Mesenchymal stem cell (in vitro differentiated cells and primary cell): ENCODE data around the gene MKNK2.

Experiments
- DNase-seq: peaks from one replicate; pipeline ENCODE4 v3.0.0-alpha.2; 2013
- H2AFZ ChIP-seq: one replicate; pipeline ENCODE4 v1.6.1; 2013; ENCODE audit warnings: low read depth, mild to moderate bottlenecking, control low read depth, inconsistent platforms, low read length, moderate library complexity
- H2AK5ac ChIP-seq: 2 replicates; pipeline ENCODE4 v1.6.1; 2013; ENCODE audit warnings: low read length, moderate library complexity, mild to moderate bottlenecking, inconsistent platforms; ENCODE audit not compliant: severe bottlenecking
- H2BK120ac ChIP-seq: one replicate; pipeline ENCODE4 v1.6.1; 2013; ENCODE audit warnings: low read depth, mild to moderate bottlenecking, inconsistent platforms, low read length, moderate library complexity
- H2BK12ac ChIP-seq, 2 experiments: one replicate each; pipeline ENCODE4 v1.6.1; 2013; ENCODE audit warnings: inconsistent platforms in 2 of 2, low read length in 2 of 2, mild to moderate bottlenecking in 2 of 2, moderate library complexity in 2 of 2, control low read depth in 1 of 2
- H2BK15ac ChIP-seq: one replicate; pipeline ENCODE4 v1.6.1; 2013; ENCODE audit warnings: mild to moderate bottlenecking, low read depth, inconsistent platforms; ENCODE audit not compliant: poor library complexity, severe bottlenecking
- H2BK5ac ChIP-seq: 2 replicates; pipeline ENCODE4 v1.6.1; 2013; ENCODE audit warnings: low read depth, mild to moderate bottlenecking, low read length, control low read depth, inconsistent platforms; ENCODE audit not compliant: poor library complexity, severe bottlenecking
- H3K14ac ChIP-seq, 2 experiments: one replicate each; pipeline ENCODE4 v1.6.1; 2013; ENCODE audit warnings: inconsistent platforms in 2 of 2, low read length in 2 of 2, control low read depth in 1 of 2, mild to moderate bottlenecking in 1 of 2, moderate library complexity in 1 of 2
- H3K18ac ChIP-seq, 2 experiments: one replicate each; pipeline ENCODE4 v1.6.1; 2013; ENCODE audit warnings: inconsistent platforms in 2 of 2, low read length in 2 of 2, control low read depth in 1 of 2, low read depth in 1 of 2, mild to moderate bottlenecking in 1 of 2
- H3K23ac ChIP-seq, 2 experiments: one replicate each; pipeline ENCODE4 v1.6.1; 2013; ENCODE audit warnings: inconsistent platforms in 2 of 2, low read length in 2 of 2, mild to moderate bottlenecking in 2 of 2, moderate library complexity in 2 of 2, control low read depth in 1 of 2
- H3K27ac ChIP-seq: 2 replicates; pipeline ENCODE4 v1.5.1; 2013; ENCODE audit warnings: mild to moderate bottlenecking, moderate library complexity, low read length, control low read depth, inconsistent platforms; ENCODE audit not compliant: poor library complexity, severe bottlenecking
- H3K27me3 ChIP-seq, 2 experiments: 2 replicates each; pipeline versions ENCODE4 v1.6.1 to v1.7.0; 2013; ENCODE audit warnings: low read length in 2 of 2, mild to moderate bottlenecking in 2 of 2, moderate library complexity in 2 of 2, control low read depth in 1 of 2, inconsistent platforms in 1 of 2; ENCODE audit not compliant: control insufficient read depth in 1 of 2, insufficient read depth in 1 of 2
- H3K36me3 ChIP-seq, 2 experiments: 2 replicates each; pipeline versions ENCODE4 v1.6.1 to v1.7.0; 2013; ENCODE audit warnings: low read length in 2 of 2, control low read depth in 1 of 2, inconsistent platforms in 1 of 2, low read depth in 1 of 2, mild to moderate bottlenecking in 1 of 2; ENCODE audit not compliant: insufficient read depth in 2 of 2, control insufficient read depth in 1 of 2
- H3K4ac ChIP-seq, 2 experiments: one replicate each; pipeline ENCODE4 v1.6.1; 2013; ENCODE audit warnings: inconsistent platforms in 2 of 2, low read length in 2 of 2, mild to moderate bottlenecking in 2 of 2, moderate library complexity in 2 of 2, control low read depth in 1 of 2, low read depth in 1 of 2
- H3K4me1 ChIP-seq: 2 replicates; pipeline ENCODE4 v1.6.1; 2013; ENCODE audit warnings: low read depth, low read length, control low read depth; ENCODE audit not compliant: control insufficient read depth, insufficient read depth
- H3K4me2 ChIP-seq: 2 replicates; pipeline ENCODE4 v1.6.1; 2013; ENCODE audit warnings: low read length, mild to moderate bottlenecking, inconsistent platforms; ENCODE audit not compliant: poor library complexity, severe bottlenecking
- H3K4me3 ChIP-seq, 2 experiments: 2 replicates each; pipeline versions ENCODE4 v1.5.1 to v1.7.0; 2013; ENCODE audit warnings: low read length in 2 of 2, mild to moderate bottlenecking in 2 of 2, control low read depth in 1 of 2, low read depth in 1 of 2; ENCODE audit not compliant: insufficient read depth in 1 of 2
- H3K79me1 ChIP-seq: replicated peaks from 2 replicates; pipeline ENCODE4 v1.6.1; 2013; ENCODE audit warnings: mild to moderate bottlenecking, control low read depth, low read length, inconsistent platforms; ENCODE audit not compliant: poor library complexity, severe bottlenecking
- H3K9ac ChIP-seq: 2 replicates; pipeline ENCODE4 v1.7.0; 2013; ENCODE audit warnings: mild to moderate bottlenecking, low read length, moderate library complexity
- H3K9me3 ChIP-seq: 2 replicates; pipeline ENCODE4 v1.7.0; 2013; ENCODE audit warnings: mild to moderate bottlenecking, low read length; ENCODE audit not compliant: control insufficient read depth
- H4K8ac ChIP-seq: one replicate; pipeline ENCODE4 v1.6.1; 2013; ENCODE audit warnings: inconsistent platforms, mild to moderate bottlenecking, low read length, moderate library complexity
- H4K91ac ChIP-seq: one replicate; pipeline ENCODE4 v1.6.1; 2013; ENCODE audit warnings: mild to moderate bottlenecking, low read length, inconsistent platforms
- WGBS: methylation state at CpG from one replicate; pipeline ENCODE4 v1.1.7; 2013; ENCODE audit warnings: mixed read lengths; 5-methylcytosine and 5-hydroxymethylcytosine counted together

MKNK2 gene

GRCh38 chr19:1999856-2000515, 51.1 kb downstream of the MKNK2 start:
- 97% methylated on average over 26 of the region's 26 CpGs for WGBS

GRCh38 chr19:1998712-1999708, 52.0 kb downstream of the MKNK2 start:
- Histone ChIP-seq H2AK5ac (no peak overlapping the region), H4K8ac (no peak overlapping the region), H3K4me1 (peaks cover 2% of the 10 kb centered on the region), H2BK120ac (no peak overlapping the region), H2BK15ac (no peak overlapping the region), H2BK12ac (no peak overlapping the region), H3K27me3 (no peaks in the 10 kb centered on the region), H3K36me3 (peaks cover 37 to 57% of the 10 kb centered on the region in 2 experiments), H3K4ac (no peak overlapping the region), H3K9ac (no peak overlapping the region), H4K91ac (no peak overlapping the region), H2AFZ (no peak overlapping the region), H3K27ac (no peak overlapping the region), H3K14ac (no peak overlapping the region), H2BK5ac (no peak overlapping the region), H3K18ac (no peak overlapping the region), H3K4me2 (no peak overlapping the region), H3K4me3 (no peak overlapping the region), H3K23ac (no peak overlapping the region), H3K79me1 (peaks cover 26% of the 10 kb centered on the region), H3K9me3 (peaks cover 4% of the 10 kb centered on the region)
- DNase-seq: no peak
- 95% methylated on average over 45 of the region's 52 CpGs for WGBS

More at GRCh38 chr19:1999856-2000515, 51.1 kb downstream of the MKNK2 start:
- Histone ChIP-seq H4K8ac (no peak overlapping the region), H2BK5ac (no peak overlapping the region), H2BK12ac (no peak overlapping the region), H2BK15ac (no peak overlapping the region), H2BK120ac (no peak overlapping the region), H3K27ac (no peak overlapping the region), H3K4me1 (peaks cover 5% of the 10 kb centered on the region), H3K23ac (no peak overlapping the region), H2AFZ (no peak overlapping the region), H3K4me2 (no peak overlapping the region), H3K14ac (no peak overlapping the region), H3K79me1 (peaks cover 28% of the 10 kb centered on the region), H3K9ac (no peak overlapping the region), H3K18ac (no peak overlapping the region), H2AK5ac (no peak overlapping the region), H3K36me3 (peaks cover 37 to 57% of the 10 kb centered on the region in 2 experiments), H3K4ac (no peak overlapping the region), H4K91ac (no peak overlapping the region), H3K27me3 (no peaks in the 10 kb centered on the region), H3K4me3 (no peak overlapping the region), H3K9me3 (peaks cover 4% of the 10 kb centered on the region)
- DNase-seq: no peak

GRCh38 chr19:1997353-1998233, 53.5 kb downstream of the MKNK2 start:
- H3K18ac ChIP-seq: no peak overlapping the region
- no peak for DNase-seq
- H4K8ac ChIP-seq: no peak overlapping the region
- no peak overlapping the region for H2BK5ac ChIP-seq
- H3K36me3 ChIP-seq: peaks cover 45 to 63% of the 10 kb centered on the region in 2 experiments
- H3K27me3 ChIP-seq: no peaks in the 10 kb centered on the region
- no peak overlapping the region for H3K23ac ChIP-seq
- H2BK120ac ChIP-seq: no peak overlapping the region
- peaks cover 1% of the 10 kb centered on the region for H3K4me1 ChIP-seq
- no peak overlapping the region for H3K27ac ChIP-seq
- no peak overlapping the region for H2BK12ac ChIP-seq
- no peak overlapping the region for H3K9ac ChIP-seq
- H3K9me3 ChIP-seq: peaks cover 4% of the 10 kb centered on the region
- no peak overlapping the region for H3K4me2 ChIP-seq
- H3K4ac ChIP-seq: no peak overlapping the region
- whole genome bisulfite sequencing: 97% methylated on average over 31 of the region's 31 CpGs
- peaks cover 28% of the 10 kb centered on the region for H3K79me1 ChIP-seq
- H3K14ac ChIP-seq: no peak overlapping the region
- H4K91ac ChIP-seq: no peak overlapping the region
- no peak overlapping the region for H2AFZ ChIP-seq
- H2AK5ac ChIP-seq: no peak overlapping the region
- H2BK15ac ChIP-seq: no peak overlapping the region
- H3K4me3 ChIP-seq: no peak overlapping the region
